Tibial nerve (tissue), 4 donors: ENCODE results near the gene MEGF6.

Experiments
- CTCF ChIP-seq, 5 experiments: fragments of 200-600 bp in 3 of 5; fragments of 450-650 bp in 2 of 5; sonication (generic) in 3 of 5; IDR thresholded peaks; one replicate each; pipeline ENCODE4 v1.5.1; 2016 to 2019; ENCODE audit warnings: antibody characterized with exemption in 5 of 5, mild to moderate bottlenecking in 3 of 5, moderate library complexity in 2 of 5
- EP300 ChIP-seq, 2 donors: sonication (generic); formaldehyde crosslinking; IDR thresholded peaks; one replicate each; pipeline ENCODE4 v1.6.1; 2017; ENCODE audit warnings: antibody characterized with exemption in 2 of 2, mild to moderate bottlenecking in 1 of 2
- POLR2A ChIP-seq, 2 donors: fragments of 450-650 bp; IDR thresholded peaks; one replicate each; pipeline ENCODE4 v1.6.1; 2017; ENCODE audit warnings: antibody characterized with exemption in 2 of 2, mild to moderate bottlenecking in 2 of 2, moderate library complexity in 2 of 2

GRCh38 chr1:3660704-3661103, 49.4 kb upstream of the MEGF6 start:
- TF ChIP-seq CTCF (IDR thresholded peaks at IDR 0.05), result no peak
- TF ChIP-seq POLR2A (IDR thresholded peaks at IDR 0.05), result no peak
- TF ChIP-seq EP300 (IDR thresholded peaks at IDR 0.05), result no peak
